HG02885 (cell line): ENCODE measurements around the gene PTPRK.
"Not testable (repeated sequence)": the region's sequence is repeated elsewhere in the genome, so short reads cannot be mapped to it uniquely, and the experiment has no call there.

ENCODE experiments used
- ATAC-seq: cut with Tn5 transposase; IDR thresholded peaks from one replicate; pipeline ENCODE4 v1.9.1; 2021; ENCODE audit warnings: mild to moderate bottlenecking; ENCODE audit not compliant: unreplicated experiment, poor library complexity

PTPRK gene

GRCh38 chr6:127952176-127952575 lies 568.2 kb downstream of the PTPRK start:
- no peak for ATAC-seq

GRCh38 chr6:127951172-127951917 lies 569.1 kb downstream of the PTPRK start:
- ATAC-seq: peak; percentile 37

- no peak for ATAC-seq
Observed at GRCh38 chr6:127950566-127951145, 569.7 kb downstream of the PTPRK start.

- ATAC-seq: no peak
Observed at GRCh38 chr6:127949251-127949650, 571.1 kb downstream of the PTPRK start.

GRCh38 chr6:127946388-127946787 lies 574.0 kb downstream of the PTPRK start:
- ATAC-seq: no peak

- no peak for ATAC-seq
Observed at GRCh38 chr6:127945434-127946097, 574.8 kb downstream of the PTPRK start.

GRCh38 chr6:127941228-127941627 lies 579.2 kb downstream of the PTPRK start:
- no peak for ATAC-seq

- ATAC-seq: no peak
Observed at GRCh38 chr6:127939442-127940066, 580.8 kb downstream of the PTPRK start.

GRCh38 chr6:127938701-127939100 lies 581.7 kb downstream of the PTPRK start:
- no peak for ATAC-seq

- ATAC-seq: no peak
Observed at GRCh38 chr6:127937747-127938146, 582.7 kb downstream of the PTPRK start.

GRCh38 chr6:127937102-127937501 lies 583.3 kb downstream of the PTPRK start:
- ATAC-seq: no peak

GRCh38 chr6:127934956-127935355 lies 585.4 kb downstream of the PTPRK start:
- ATAC-seq: no peak

GRCh38 chr6:127933852-127934840 lies 586.3 kb downstream of the PTPRK start:
- no peak for ATAC-seq

- ATAC-seq: no peak
Observed at GRCh38 chr6:127933137-127933536, 587.3 kb downstream of the PTPRK start.

- ATAC-seq: no peak
Observed at GRCh38 chr6:127932708-127933107, 587.7 kb downstream of the PTPRK start.

- ATAC-seq: not testable (repeated sequence)
Observed at GRCh38 chr6:127926441-127926840, 594.0 kb downstream of the PTPRK start.

GRCh38 chr6:127924440-127924839 lies 596.0 kb downstream of the PTPRK start:
- no peak for ATAC-seq

GRCh38 chr6:127924031-127924430 lies 596.4 kb downstream of the PTPRK start:
- no peak for ATAC-seq

GRCh38 chr6:127923135-127923534 lies 597.3 kb downstream of the PTPRK start:
- ATAC-seq: no peak

- ATAC-seq: no peak
Observed at GRCh38 chr6:127921982-127922381, 598.4 kb downstream of the PTPRK start.
